ENCODE data around the gene RCSD1.

Gene RCSD1

GRCh38 chr1:167651161-167651693, 21.2 kb downstream of the RCSD1 start:
- no peak for DNase-seq (ENCODE audit: low read depth in 1 of 2, low spot score in 1 of 2)
- TF ChIP-seq JUND (IDR thresholded peaks at IDR 0.05; ENCODE audit: low read depth), result no peak
- in situ Hi-C loops (cut with HindIII; ENCODE audit: low pct_unique_long_range_greater_than_20kb, low sequenced_read_pairs), result no loop called here

DNA sequence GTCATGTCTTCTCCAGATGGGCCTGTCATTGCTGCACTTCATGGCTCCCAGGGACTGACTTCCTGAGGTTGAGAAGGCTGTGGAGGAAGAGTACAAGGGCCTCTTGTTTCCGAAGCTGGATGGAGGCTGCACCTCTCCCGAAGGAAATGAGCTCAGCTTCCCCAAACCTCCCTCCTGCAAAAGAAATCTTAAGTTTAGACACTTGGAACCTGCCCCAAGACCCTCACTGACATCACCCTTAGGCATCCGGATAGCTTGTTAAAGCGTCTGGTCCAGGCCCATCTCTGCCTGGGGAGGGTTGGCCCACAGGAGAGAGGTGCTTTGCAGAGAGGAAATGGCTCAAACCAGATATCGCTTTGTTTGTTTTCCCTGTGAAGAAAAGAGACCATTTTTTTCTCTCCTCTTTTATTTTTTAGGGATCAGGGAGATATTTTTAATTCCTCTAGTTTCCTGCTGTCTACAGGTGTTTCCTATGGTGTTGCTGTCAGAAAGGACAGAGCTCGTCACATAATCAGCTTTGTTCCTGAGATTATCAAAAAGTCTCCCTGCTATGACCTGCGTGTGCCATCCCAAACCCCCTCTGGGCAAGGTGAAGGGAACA, 25.0 kb downstream of the RCSD1 start:
- DNase-seq (ENCODE audit: low read depth in 1 of 2, low spot score in 1 of 2), result no peak

GRCh38 chr1:167656657-167657056, 26.6 kb downstream of the RCSD1 start:
- in situ Hi-C loops (cut with HindIII; ENCODE audit: low pct_unique_long_range_greater_than_20kb, low sequenced_read_pairs), result no loop called here
- TF ChIP-seq JUND (IDR thresholded peaks at IDR 0.05; ENCODE audit: low read depth), result no peak
- DNase-seq (ENCODE audit: low read depth in 1 of 2, low spot score in 1 of 2), result no peak

More for the DNA sequence above, 25.0 kb downstream of the RCSD1 start:
- in situ Hi-C loops (cut with HindIII; ENCODE audit: low pct_unique_long_range_greater_than_20kb, low sequenced_read_pairs), result no loop called here
- TF ChIP-seq JUND (IDR thresholded peaks at IDR 0.05; ENCODE audit: low read depth), result no peak

GRCh38 chr1:167658574-167659328, 28.7 kb downstream of the RCSD1 start:
- in situ Hi-C loops (cut with HindIII; ENCODE audit: low pct_unique_long_range_greater_than_20kb, low sequenced_read_pairs), result no loop called here
- no peak for TF ChIP-seq JUND (IDR thresholded peaks at IDR 0.05; ENCODE audit: low read depth)
- no peak for DNase-seq (ENCODE audit: low read depth in 1 of 2, low spot score in 1 of 2)

GRCh38 chr1:167659450-167659849, 29.4 kb downstream of the RCSD1 start:
- DNase-seq (ENCODE audit: low read depth in 1 of 2, low spot score in 1 of 2), result no peak
- no peak for TF ChIP-seq JUND (IDR thresholded peaks at IDR 0.05; ENCODE audit: low read depth)
- in situ Hi-C loops (cut with HindIII; ENCODE audit: low pct_unique_long_range_greater_than_20kb, low sequenced_read_pairs), result no loop called here

DNA sequence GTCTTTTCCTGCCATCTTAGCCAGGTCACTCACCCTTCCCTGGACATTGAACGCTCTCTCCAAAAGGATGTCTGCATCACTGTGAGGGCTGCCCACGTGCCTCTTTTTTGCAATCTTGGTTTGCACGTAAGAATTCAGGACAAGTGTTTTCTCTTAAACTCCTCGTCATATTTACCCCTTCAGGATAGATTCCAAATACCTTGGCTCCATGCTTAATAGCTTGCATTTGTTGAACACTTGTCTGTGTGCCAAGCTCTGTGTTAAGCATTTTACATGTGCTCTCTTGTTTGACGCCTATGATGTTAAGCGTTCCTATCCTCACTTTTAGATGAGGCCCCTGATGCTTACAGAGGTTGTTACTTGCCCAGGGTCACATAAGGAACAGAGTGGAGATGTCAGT, 29.8 kb downstream of the RCSD1 start:
- no peak for TF ChIP-seq JUND (IDR thresholded peaks at IDR 0.05; ENCODE audit: low read depth)
- no peak for DNase-seq (ENCODE audit: low read depth in 1 of 2, low spot score in 1 of 2)
- in situ Hi-C loops (cut with HindIII; ENCODE audit: low pct_unique_long_range_greater_than_20kb, low sequenced_read_pairs), result no loop called here

DNA sequence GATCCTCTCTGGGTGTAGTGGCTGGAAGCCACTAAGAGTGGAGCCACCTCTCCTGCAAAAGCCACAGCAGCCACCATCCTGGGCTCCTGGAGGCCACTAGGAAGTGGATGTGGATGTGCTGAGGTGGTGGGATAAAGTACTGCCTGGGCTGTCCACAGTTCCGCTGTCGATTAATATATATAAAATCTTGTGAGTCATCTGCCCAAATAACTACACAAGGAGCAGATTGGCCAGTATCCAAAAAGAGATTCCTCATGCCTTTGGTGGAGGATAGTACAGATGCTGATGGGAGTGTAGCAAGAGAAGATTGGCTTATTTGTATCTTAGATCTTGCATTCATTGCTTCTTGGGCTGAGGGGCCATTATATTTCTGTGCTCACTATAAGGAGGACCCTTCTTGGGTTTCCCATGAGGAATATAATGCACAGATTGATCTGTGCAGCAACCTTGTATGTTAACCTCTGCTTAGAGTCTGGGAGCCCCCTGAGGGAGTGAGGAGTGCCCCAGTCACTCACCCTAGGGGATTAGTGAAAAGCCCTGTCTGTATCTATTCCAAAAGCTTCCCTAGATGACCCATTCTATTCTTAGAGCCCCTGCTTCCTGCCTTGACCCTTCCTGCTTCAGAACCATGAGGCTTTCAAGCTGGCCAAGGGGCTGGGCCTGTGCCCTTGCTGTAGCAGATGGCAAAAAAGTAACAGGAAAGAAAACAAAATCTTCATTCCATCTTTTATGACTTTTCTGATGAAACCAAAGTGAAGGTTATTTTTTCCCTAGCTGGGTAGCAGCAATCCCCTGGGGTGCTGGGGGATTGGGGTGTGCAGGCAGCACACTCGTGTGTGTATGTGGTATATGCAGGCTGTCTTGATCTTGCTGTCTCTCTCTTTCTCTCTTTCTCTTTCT, 31.7 kb downstream of the RCSD1 start:
- TF ChIP-seq JUND (IDR thresholded peaks at IDR 0.05; ENCODE audit: low read depth), result no peak
- DNase-seq (ENCODE audit: low read depth in 1 of 2, low spot score in 1 of 2), result no peak
- in situ Hi-C loops (cut with HindIII; ENCODE audit: low pct_unique_long_range_greater_than_20kb, low sequenced_read_pairs), result no loop called here

- no peak for DNase-seq (ENCODE audit: low read depth in 1 of 2, low spot score in 1 of 2)
- in situ Hi-C loops (cut with HindIII; ENCODE audit: low pct_unique_long_range_greater_than_20kb, low sequenced_read_pairs), result no loop called here
- no peak for TF ChIP-seq JUND (IDR thresholded peaks at IDR 0.05; ENCODE audit: low read depth)
Observed at GRCh38 chr1:167663002-167663772, 33.2 kb downstream of the RCSD1 start.

DNA sequence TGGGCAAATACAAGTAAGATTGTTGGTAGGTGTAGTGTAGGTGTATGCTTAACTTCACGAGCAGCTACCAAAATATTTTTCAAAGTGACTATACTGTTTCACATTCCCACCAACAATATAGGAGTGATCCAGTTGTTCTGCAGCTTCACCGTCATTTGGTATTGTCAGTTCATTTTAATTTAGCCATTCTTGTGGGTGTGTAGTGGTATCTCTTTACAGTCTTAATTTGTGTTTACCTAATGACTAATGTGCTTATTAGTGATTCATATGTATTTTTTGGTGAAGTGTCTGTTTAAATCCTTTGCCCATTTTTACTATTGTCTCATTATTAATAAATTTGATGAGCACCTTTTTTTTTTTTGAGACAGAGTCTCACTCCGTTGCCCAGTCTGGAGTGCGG, 35.4 kb downstream of the RCSD1 start:
- DNase-seq (ENCODE audit: low read depth in 1 of 2, low spot score in 1 of 2), result no peak
- no peak for TF ChIP-seq JUND (IDR thresholded peaks at IDR 0.05; ENCODE audit: low read depth)
- in situ Hi-C loops (cut with HindIII; ENCODE audit: low pct_unique_long_range_greater_than_20kb, low sequenced_read_pairs), result no loop called here

DNA sequence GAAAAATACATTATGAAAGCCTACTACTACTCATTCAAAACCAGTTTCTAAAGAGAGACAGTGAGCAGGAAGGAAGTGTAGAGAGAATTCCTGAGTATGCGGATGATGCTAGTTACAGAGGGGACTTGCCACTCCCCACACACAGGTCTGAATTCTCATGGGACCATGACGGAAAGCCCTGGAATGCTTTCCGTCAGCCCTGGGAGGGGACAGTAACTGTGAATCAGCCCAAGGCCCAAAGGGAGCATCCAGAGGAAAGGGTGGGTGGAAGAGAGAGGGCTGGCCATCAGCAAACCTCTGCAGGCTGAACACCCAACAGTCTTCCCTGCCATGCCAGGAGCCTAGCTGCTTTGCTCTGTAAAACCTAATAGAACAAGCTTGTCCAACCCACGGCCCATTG, 36.4 kb downstream of the RCSD1 start:
- in situ Hi-C loops (cut with HindIII; ENCODE audit: low pct_unique_long_range_greater_than_20kb, low sequenced_read_pairs), result no loop called here
- no peak for TF ChIP-seq JUND (IDR thresholded peaks at IDR 0.05; ENCODE audit: low read depth)
- DNase-seq (ENCODE audit: low read depth in 1 of 2, low spot score in 1 of 2), result no peak

GRCh38 chr1:167667536-167667935, 37.5 kb downstream of the RCSD1 start:
- DNase-seq (ENCODE audit: low read depth in 1 of 2, low spot score in 1 of 2), result no peak

DNA sequence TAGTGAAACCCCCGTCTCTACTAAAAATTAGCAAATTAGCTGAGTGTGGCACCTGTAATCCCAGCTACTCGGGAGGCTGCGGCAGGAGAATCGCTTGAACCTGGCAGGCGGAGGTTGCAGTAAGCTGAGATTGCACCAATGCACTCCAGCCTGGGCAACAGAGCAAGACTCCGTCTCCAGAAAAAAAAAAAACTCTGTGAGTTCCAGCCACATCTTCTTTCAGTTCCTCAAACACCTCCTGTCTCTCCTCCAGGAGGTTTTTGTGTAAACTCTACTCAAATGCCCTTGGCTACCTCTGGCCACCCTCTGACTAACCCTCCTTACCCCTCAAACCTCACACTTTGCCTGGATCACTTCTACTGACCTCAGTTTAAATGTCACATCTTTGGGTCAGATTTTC, 38.1 kb downstream of the RCSD1 start:
- no peak for TF ChIP-seq JUND (IDR thresholded peaks at IDR 0.05; ENCODE audit: low read depth)
- in situ Hi-C loops (cut with HindIII; ENCODE audit: low pct_unique_long_range_greater_than_20kb, low sequenced_read_pairs), result no loop called here

More at GRCh38 chr1:167667536-167667935, 37.5 kb downstream of the RCSD1 start:
- in situ Hi-C loops (cut with HindIII; ENCODE audit: low pct_unique_long_range_greater_than_20kb, low sequenced_read_pairs), result no loop called here
- no peak for TF ChIP-seq JUND (IDR thresholded peaks at IDR 0.05; ENCODE audit: low read depth)

More for the DNA sequence above, 38.1 kb downstream of the RCSD1 start:
- no peak for DNase-seq (ENCODE audit: low read depth in 1 of 2, low spot score in 1 of 2)

All from T47D (cell line).